GM18502 (cell line): ENCODE measurements around the gene GNG10.
"Not testable (repeated sequence)": the region's sequence is repeated elsewhere in the genome, so short reads cannot be mapped to it uniquely, and the experiment has no call there.

Experiments used
- ATAC-seq: cut with Tn5 transposase; IDR thresholded peaks from one replicate; pipeline ENCODE4 v1.9.1; 2021; ENCODE audit warnings: mild to moderate bottlenecking; ENCODE audit not compliant: unreplicated experiment, poor library complexity

Gene GNG10

DNA sequence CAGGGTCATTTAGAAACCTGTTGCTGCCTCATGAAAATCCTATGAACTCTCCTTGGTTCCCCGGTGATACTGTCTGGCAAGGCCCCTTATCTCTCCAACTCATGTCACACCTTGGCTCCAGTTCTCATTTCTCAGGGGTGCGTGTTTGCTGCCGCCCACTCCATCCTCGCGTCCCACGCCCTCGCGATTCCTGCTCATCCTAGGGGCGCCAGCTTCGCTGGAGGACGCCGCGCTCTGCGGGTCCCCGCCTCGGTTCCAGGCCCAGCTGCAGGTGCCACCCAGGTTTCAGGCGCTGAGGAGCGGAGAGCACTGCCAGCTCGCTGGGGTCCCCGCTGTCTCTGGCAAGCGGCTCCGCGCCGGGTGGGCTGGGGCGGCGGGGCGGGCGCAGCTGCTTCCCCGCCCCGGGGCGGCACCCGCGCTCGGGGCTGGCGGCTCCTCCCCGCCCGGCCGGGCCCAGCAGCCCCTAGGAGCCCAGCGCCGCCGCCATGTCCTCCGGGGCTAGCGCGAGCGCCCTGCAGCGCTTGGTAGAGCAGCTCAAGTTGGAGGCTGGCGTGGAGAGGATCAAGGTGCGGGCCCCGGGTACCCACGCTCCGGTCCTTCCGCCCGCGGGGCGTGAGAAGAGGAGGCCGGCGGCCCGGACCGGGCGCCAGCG, at the start of gene GNG10:
Gene GNG10, plus strand, starts transcription at position 456 of the 652 bp plus-strand sequence. Its CDS starts 30 bp downstream, at position 486.
- ATAC-seq, result peak; percentile 83

DNA sequence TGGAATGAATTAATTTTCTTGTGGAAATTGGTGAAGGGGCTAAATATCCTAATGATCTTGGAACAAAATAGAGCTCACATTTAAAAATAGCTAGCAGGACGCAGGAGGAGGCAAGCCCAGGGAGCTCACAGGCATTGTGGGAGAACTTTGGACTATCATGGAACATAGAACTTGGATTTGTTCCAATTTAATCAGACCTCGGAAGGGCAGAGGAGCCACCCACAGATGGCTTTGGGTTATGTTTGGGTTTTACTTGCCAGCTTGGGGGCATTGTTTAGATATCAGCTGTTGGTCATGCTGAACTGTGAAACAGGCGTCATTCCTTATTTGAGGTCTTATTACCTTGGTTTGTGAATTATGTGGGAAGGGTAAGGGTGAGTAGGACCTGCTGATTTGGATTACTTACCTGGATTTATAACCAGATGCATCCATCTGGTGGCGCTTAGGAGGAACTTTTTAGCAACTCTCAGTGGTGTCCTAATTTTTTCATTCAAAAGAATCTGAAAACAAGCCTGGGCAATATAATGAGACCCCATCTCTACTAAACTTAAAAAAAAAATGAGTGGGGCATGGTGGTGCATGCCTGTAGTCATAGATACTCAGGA, 47.9 kb upstream of the GNG10 start:
- ATAC-seq, result no peak

DNA sequence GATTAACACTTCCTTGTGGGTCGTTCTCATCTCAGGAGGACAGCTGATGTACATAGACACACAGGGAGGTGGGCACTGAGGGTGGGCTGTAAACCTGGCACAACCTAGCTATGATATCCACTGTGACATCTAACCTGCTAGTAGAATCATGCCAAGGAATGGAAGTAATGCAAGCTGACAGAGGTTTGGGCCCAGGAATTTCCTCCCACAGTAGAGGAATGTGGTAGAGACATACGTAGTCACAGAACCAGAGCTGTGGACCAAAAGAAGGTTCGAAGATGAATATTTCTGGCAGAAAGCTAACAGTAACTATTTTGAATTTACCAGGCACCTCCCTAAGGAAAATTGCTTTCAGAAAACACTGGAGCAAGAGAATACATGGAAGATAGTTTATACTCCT, 45.5 kb upstream of the GNG10 start:
- no peak for ATAC-seq

DNA sequence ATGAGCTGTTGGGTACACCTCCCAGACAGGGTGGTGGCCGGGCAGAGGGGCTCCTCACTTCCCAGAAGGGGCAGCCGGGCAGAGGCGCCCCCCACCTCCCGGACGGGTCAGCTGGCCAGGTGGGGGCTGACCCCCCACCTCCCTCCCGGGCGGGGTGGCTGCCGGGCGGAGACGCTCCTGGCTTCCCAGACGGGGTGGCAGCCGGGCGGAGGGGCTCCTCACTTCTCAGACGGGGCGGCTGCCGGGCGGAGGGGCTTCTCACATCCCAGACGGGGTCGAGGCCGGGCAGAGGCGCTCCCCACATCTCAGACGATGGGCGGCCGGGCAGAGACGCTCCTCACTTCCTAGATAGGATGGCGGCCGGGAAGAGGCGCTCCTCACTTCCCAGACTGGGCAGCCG, 44.1 kb upstream of the GNG10 start:
- not testable (repeated sequence) for ATAC-seq

DNA sequence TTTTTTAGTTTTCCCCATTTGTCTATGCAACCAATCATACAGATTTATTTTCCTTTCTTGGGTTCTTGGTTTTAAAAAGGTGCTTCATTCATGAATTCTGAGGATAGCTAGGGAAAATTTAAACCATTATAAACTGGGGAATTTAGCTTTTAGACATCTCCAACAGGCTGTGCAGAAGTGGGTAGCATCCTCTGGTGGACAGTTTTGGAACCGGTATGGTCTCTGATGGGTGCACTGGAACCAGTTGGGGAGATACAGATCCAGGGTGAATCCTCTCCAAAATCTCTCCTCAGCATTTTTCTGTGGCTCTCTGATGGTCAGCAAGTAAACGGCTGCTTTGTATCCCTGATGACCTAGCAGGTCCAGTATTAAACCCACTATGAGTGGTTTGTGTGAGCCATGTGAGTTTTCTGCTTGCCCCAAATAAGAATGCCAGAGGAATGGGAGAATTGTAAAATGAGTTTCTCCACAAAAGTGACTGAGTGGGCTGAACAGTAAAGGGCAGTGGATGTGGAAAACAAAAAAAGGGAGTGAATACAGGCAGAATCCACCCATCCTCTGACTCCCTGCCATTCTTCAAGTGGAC, 39.4 kb upstream of the GNG10 start:
- no peak for ATAC-seq

DNA sequence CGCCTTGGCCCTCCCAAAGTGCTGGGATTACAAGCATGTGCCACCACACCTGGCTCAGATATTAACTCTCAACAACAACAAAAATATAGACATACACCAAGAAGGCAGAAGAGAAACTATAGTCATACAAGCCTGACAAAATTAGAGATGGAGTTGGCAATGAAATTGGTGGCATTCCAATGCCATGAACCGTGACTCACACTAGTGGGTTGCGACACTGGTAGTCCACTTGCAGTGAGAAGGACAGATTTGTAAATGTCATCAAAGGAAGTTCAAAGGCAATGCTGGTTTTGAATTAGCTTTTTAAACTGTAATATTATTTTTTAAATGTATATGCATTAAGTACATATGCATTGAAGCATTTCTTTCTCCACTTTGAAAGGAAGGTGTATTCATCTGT, 38.8 kb upstream of the GNG10 start:
- ATAC-seq, result no peak

DNA sequence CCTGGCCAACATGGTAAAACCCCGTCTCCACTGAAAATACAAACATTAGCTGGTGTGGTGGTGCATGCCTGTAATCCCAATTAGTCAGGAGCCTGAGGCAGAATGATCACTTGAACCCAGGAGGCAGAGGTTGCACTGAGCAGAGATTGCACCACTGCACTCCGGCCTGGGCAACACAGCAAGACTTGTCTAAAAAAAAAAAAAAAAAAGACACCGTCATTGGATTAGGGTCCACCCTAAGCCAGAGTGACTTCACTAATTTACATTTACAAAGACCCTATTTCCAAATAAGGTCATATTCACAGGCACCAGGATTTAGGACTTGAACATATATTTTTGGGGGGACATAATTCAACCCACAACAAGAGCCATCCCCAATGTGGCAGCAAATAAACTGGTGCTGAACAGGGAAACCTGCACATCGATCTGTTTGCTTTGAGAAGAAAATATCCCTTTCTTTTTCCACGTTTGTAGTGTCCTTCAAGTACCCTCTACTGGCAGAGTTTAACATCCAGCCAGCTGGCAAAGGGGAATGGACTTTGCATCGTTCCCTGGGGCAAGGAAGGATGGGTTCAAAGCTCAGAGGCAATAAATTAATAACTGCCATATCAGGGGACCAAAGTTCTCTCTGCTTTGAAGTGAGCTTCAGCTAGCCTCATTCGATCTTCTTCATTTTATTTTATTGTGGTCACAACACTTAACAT, 34.0 kb upstream of the GNG10 start:
- no peak for ATAC-seq

DNA sequence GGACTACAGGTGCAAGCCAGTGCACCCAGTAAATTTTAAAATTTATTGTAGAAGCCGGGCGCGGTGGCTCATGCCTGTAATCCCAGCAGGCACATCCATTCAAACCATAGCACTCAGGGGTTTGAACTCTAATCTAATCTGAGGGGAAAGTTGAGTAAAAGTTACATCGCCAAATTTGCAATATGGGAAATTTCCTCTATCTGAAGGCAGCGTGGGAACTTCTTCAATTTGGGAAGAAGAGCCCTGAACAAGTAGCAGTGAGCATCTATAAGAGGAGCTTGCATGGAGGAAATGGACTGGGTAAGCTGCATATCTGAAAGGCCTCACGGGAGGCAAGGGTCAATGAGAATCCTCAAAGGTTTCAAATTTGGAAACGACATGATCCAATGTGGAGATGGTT, 33.0 kb upstream of the GNG10 start:
- ATAC-seq, result no peak

DNA sequence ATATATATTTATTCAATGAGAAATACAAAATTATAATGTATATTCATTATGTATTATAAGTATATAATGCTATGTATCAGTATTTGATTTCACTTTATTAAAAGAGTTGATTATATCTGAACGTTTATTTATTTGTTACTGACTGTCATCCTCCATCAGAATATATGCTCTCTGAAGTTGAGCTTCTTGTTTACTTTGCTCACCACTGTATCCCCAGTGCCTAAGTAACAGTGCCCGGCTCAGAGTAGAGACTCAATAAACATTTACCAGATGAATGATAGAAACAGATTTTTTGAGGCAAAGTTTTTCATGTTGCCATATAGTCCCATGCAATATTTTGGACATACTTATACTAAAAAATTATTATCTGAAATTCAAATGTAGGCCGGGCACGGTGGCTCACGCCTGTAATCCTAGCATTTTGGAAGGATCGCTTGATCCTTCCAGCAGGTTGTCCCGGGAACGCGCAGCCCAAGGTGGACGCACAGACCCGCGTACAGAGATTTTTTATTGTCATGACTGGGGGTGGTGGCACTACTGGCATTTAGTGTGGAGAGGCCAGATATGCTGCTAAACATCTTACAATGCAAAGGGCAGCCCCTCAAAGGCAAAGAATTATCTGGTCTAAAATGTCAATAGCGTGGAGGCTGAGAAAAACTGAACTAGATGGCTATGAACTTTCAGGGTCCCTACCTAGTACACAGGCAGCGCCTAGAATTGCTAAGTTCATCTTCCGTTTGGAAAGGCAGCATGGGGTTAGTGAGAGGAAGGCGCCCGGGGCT, 31.0 kb upstream of the GNG10 start:
- peak; percentile 36 for ATAC-seq

DNA sequence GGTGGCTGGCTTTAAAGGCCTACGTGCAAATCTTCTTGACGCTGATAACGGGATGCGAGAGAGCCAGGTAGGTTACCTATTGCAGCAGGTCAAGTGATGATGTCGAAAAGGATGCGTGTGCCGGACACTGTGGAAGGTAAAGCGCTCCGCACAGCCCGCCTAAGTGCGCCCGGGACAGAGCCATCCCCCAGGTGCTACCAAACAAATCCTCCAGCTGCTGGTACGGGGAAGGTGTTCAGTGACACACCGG, 30.5 kb upstream of the GNG10 start:
- no peak for ATAC-seq

DNA sequence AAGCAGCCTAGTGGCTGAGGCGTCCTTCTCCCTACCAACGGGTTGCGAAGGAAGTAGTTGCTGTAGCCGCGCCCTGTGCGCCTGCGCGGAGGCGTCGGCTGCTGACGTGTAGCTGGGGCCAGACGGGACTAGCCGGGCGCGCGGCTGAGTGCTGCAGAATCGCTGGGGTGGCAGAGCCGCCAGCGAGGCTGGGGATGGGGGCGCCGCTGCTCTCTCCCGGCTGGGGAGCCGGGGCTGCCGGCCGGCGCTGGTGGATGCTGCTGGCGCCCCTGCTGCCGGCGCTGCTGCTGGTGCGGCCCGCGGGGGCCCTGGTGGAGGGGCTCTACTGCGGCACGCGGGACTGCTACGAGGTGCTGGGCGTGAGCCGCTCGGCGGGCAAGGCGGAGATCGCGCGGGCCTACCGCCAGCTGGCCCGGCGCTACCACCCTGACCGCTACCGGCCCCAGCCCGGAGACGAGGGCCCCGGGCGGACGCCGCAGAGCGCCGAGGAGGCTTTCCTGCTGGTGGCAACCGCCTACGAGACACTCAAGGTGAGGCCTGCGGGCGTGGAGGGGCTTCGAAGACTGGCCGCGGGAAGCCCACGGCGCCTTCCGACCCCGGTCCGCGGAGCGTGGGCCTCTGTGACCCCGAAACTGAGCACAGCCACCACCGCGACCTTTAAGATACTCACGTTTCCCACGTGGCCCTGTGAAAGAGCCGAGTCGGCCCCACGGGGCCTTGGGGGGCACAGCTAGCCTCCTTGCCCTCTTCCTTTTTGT, 30.0 kb upstream of the GNG10 start, which contains the start of gene DNAJC25:
Gene DNAJC25, plus strand, starts transcription at position 121 of the 758 bp plus-strand sequence. Its CDS starts 74 bp downstream, at position 195.
- ATAC-seq, result peak; percentile 97

DNA sequence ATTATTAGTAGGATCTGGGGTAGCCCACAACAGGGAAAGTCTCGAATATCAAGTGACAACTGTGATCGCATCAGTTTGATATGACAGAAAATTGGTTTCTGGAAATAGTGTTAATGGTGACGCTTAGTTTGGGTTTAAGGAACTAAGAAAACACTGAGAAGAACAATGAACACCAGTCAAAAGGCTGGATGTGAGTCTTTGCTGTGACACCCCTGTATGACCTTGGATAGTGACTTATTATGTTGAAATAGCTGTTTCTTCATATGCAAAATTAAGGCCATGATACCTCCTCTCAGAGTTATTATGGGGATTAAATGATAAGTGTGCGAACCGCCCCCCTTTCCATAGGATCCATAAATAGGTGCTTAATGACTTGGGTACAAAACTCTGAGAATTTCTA, 29.3 kb upstream of the GNG10 start:
- no peak for ATAC-seq

DNA sequence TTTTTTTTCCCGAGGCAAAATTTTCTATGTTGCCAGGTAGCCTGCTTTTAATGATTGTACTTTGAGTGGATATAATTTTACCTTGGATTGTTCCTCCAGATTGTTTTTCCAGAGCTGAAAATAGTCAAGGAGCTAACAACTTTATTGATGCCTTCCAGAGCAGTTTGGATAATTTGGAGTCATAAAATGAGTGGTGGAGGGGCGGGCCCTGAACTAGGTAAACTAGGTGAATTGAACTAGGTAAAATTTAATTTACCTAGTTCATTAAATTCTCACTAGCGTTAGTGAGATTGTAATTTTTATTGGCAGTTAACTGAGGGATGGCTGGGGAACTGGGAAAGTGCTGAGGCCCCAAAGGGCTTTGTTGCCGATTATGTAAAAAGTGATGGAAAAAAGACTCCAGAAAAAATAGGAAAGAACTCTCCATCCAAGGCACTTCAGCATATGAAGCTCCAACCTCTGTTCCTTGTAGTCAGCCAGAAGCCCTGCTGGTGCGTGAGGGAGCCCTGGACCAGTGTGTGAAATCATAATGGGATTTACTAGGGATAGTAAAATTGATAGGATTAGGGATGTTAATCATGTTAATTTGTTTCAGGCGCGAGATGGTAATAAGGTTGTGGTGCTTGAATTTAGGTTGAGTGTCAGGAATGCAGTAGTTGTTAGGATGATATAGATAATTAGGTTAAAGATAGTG, 28.6 kb upstream of the GNG10 start:
- no peak for ATAC-seq

DNA sequence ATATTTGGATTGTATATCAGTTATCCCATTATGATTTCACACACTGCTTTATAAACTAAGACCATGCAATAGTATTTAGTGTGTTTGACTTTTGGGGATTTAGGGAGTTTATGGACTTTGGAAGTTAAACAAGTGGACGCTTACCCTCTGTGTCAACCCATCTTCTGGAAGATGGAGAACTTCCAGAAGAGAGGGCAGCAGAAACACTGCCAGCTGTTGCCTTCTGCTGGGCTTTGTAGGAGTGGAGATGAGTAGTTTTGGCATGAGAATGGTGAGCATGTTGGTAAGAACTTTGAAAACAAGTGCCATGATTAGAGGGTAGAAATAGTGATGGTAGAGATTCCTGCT, 28.0 kb upstream of the GNG10 start:
- ATAC-seq, result no peak

DNA sequence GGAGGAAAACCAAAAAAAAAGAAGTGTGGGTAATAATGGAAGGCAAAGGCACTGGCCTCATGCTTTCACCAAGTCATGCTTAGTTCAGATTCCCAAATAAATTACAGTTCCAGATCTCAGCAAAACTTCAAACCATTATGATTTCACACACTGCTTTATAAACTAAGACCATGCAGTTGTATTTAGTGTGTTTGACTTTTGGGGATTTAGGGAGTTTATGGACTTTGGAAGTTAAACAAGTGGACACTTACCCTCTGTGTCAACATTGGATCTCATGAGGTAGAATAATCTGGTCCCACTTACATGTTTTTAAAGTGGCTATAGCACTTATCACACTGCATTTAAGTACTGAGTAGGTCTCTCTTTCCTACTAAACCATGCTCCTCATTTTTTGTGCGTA, 26.5 kb upstream of the GNG10 start:
- ATAC-seq, result no peak

DNA sequence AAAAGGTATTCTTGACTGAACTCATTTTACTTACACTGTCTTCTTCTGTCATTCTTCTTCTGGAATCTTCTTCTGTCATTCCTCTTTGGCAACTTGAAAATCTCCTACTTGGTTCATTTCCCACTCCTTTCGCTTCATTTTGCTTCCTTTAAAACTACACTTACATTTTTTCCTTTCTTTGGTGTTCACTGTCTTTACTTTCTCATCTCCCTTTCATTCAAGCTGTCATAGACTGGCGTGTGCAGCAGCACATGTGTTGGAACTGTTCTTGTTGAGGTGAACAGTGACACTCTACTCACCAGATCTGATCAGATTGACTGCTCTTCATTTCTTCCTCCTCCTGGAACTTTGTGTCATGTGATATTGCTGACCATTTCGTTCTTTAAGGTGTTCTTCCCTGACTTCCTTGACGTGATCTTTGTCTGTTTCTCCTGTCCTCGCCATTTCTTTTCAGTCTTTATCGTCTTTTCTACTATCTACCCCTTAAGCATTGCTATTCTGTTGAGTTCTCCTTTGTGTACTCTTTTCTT, 23.9 kb upstream of the GNG10 start:
- no peak for ATAC-seq

DNA sequence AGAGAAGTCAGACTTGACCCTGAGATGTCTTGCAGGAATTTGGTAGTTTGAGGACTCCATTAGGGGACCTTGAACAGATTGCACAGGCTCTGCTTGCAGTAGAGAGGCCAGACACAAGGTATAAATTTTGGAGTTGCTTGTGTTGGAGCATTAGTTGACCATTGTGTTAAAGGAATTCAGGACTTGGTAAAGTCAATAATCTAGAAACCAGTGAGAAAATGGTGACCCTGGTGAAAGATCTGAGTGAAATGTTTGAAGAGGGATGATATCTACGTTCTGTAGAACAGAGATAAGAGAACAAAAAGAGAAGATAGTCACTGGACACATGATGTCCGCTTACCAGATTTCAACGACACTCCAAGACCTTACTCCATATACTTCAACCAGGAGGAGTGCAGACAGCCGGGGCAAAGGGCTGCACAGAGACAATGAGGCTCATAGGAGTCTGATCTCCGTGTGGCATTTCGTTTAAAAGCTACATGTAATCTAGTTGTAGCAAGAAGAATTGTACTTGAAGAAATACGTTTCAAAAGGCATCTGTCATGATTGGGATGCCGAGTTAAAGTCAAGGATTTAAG, 17.1 kb upstream of the GNG10 start:
- no peak for ATAC-seq

DNA sequence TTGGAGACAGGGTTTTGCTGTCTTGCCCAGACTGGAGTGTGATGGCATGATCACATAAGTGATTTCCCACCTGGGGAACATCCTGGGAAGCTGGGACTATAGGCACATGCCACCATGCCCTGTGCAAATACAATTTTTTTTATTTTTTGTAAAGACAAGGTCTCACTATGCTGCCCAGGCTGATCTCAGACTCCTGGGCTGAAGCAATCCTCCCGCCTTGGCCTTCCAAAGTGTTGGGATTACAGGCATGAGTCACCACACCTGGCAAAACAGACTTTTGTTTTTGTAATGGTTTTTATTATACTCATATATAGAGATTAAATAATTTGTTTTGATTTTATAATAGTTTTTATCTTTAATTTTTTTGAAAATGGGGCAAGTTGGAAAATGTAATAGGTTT, 15.6 kb upstream of the GNG10 start:
- no peak for ATAC-seq

DNA sequence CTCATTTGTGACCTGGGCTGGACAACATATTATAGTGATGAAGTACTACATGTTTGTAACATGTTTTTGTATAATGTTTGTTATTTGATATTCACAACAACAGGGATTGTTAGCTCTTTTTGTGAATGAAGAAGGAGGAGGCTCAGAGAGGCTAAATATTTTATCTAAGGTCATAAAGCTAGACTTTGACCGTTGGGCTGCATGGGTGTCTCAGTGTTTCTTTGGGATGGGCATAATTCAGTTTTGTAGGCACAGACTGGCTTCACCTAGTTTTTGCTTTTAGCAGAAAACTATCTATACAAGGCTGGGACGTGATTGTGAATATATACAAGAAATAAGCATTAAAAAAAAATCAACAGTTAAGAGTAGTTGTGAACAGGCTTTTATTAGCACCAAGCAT, 15.0 kb upstream of the GNG10 start:
- ATAC-seq, result no peak
